Measurements from ENCODE around the gene AGFG2. TPM values are rescaled to one million over a fixed set of nuclear protein-coding genes. Genes with fewer than 3 reads are reported as not detected.
A peak's percentile ranks its signal among the peaks of the same experiment; 100 is the strongest.

Gene AGFG2
- polyA plus RNA-seq, 2 of the 4 experiments (the other 2 are of a cell fraction) = 16.0 to 31.8 TPM

GRCh38 chr7:100513212-100513810, 25.7 kb upstream of the AGFG2 start:
- H3K4me2 ChIP-seq = no peak overlapping the region
- 87% methylated on average over 9 of the region's 9 CpGs for WGBS (ENCODE audit: missing lambda C conversion rate)
- peaks cover 8% of the 10 kb centered on the region for H3K4me1 ChIP-seq
- H3K9me3 ChIP-seq = no peaks in the 10 kb centered on the region
- CTCF ChIA-PET = interaction anchor here (0.7 kb wide), 1 partner anchor 48 kb away, joined by 3 read pairs; no protein-coding TSS in a partner anchor
- H3K27ac ChIP-seq = no peak overlapping the region
- no peak overlapping the region for H3K4me3 ChIP-seq
- no peak for FAIRE-seq
- TF ChIP-seq FOSB (CRISPR knock-in tag; IDR thresholded peaks at IDR 0.05) = no peak
- no peak for TF ChIP-seq ZFP36 (IDR thresholded peaks at IDR 0.05; ENCODE audit: borderline replicate concordance, partially characterized antibody)
- TF ChIP-seq E2F6 (IDR thresholded peaks at IDR 0.05; ENCODE audit: borderline replicate concordance, low read depth) = no peak
- TF ChIP-seq POLR2A (IDR thresholded peaks at IDR 0.05; ENCODE audit: low read length) = no peak
- TF ChIP-seq BHLHE40 (IDR thresholded peaks at IDR 0.05; ENCODE audit: low read depth, low read length) = no peak
- no peak for TF ChIP-seq MAX (IDR thresholded peaks at IDR 0.05)
- no peak for TF ChIP-seq ELK1 (IDR thresholded peaks at IDR 0.05; ENCODE audit: low read depth, low read length)
- no peak for TF ChIP-seq HDAC2 (IDR thresholded peaks at IDR 0.05)
- no peak for TF ChIP-seq HMGXB4 (CRISPR knock-in tag; IDR thresholded peaks at IDR 0.05; ENCODE audit: borderline replicate concordance)
- no peak for TF ChIP-seq RNF2 (IDR thresholded peaks at IDR 0.05; ENCODE audit: borderline replicate concordance, low read depth)
- TF ChIP-seq JUN (IDR thresholded peaks at IDR 0.05) = no peak
- TF ChIP-seq PBX3 (IDR thresholded peaks at IDR 0.05) = no peak
- no peak for TF ChIP-seq TFCP2L1 (CRISPR knock-in tag; IDR thresholded peaks at IDR 0.05)
- TF ChIP-seq MAFK (IDR thresholded peaks at IDR 0.05; ENCODE audit: partially characterized antibody) = no peak
- no peak for TF ChIP-seq RFX5 (IDR thresholded peaks at IDR 0.05)
- TF ChIP-seq KDM1A (IDR thresholded peaks at IDR 0.05; ENCODE audit: low read depth) = no peak
- no peak for DNase-seq (ENCODE audit: low read depth in 1 of 2, low spot score in 1 of 2)
- POLR2A ChIA-PET = no interaction called here
- ATAC-seq = no peak

GRCh38 chr7:100515072-100515532, 23.9 kb upstream of the AGFG2 start:
- Histone ChIP-seq H3K9me3 (no peaks in the 10 kb centered on the region), H3K4me3 (no peak overlapping the region), H3K27ac (peak overlapping the region in 1 of 2 experiments; percentile 46; a peak in 3 of 6 replicates), H3K4me2 (peak overlapping the region; percentile 10; the same call in 1 of the 3 replicates), H3K4me1 (peaks cover 8% of the 10 kb centered on the region)
- TF ChIP-seq NFE2L2 (conservative IDR thresholded peaks at IDR 0.05; ENCODE audit: low read length) = peak; percentile 45; the same call in 1 of the 2 replicates
- TF ChIP-seq KDM1A (IDR thresholded peaks at IDR 0.05; ENCODE audit: low read depth) = no peak
- TF ChIP-seq FOSL2 (IDR thresholded peaks at IDR 0.05) = no peak
- peak; percentile 53 for TF ChIP-seq FOSL2 (CRISPR knock-in tag; IDR thresholded peaks at IDR 0.05)
- no peak for ATAC-seq
- ChIA-PET CTCF (interaction anchor here (2.6 kb wide), 1 partner anchor 44 kb away, joined by 16 read pairs; no protein-coding TSS in a partner anchor), POLR2A (no interaction called here)
- no peak for FAIRE-seq
- 39% methylated on average over 2 of the region's 2 CpGs for WGBS (ENCODE audit: missing lambda C conversion rate)
- DNase-seq (ENCODE audit: low read depth in 1 of 2, low spot score in 1 of 2) = no peak
